ENCODE measurements around the gene DUSP5. TPM values are rescaled to one million over a fixed set of nuclear protein-coding genes. Genes with fewer than 3 reads are reported as not detected.

The DUSP5 gene
- total and polyA plus RNA-seq, 12 donors, result 11.7 to 61.7 (median 17.4) TPM

DNA sequence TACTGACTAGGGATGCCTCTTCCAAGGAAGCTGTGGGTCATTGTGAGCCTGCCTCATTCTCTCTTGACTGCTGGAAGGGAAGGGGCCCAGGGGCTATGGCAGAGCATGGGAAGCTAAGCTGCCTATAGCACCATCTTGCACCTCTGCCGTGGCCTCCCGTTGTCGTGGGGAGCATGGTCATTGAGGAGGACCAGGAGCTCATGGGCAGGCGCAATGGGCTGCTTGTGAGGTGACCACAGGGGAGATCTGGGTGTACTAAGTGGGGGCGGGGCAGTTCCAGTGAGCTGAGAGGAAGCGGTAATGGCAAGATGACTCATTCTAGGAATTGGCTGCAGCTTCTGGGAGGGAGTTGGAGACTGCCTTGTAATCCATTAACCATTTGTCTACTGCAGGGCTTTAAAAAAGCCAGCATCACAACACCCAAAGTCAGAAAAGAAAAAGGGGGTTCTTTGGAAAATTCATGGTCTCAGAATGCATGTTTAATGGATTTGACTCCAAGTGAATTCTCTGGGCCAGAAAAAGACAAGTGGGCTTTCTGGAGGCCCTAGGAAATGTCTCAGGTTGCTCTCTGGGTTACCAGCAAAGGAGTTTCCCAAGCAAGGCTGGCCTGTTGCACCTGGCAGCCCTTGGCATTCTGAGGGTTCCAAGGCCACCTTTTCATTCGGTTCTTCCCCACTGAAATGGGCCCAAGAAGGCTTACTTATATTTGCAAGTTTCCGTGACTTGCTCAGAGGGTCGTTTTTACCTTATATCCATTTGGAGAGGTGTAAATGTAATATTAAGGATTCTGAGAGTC, 3.6 kb downstream of the DUSP5 start:
- H3K4me3 ChIP-seq, result peak overlapping the region in 1 of 4 donors; percentile 68
- peak; percentile 88 to 96 (median 95) for DNase-seq

DNA sequence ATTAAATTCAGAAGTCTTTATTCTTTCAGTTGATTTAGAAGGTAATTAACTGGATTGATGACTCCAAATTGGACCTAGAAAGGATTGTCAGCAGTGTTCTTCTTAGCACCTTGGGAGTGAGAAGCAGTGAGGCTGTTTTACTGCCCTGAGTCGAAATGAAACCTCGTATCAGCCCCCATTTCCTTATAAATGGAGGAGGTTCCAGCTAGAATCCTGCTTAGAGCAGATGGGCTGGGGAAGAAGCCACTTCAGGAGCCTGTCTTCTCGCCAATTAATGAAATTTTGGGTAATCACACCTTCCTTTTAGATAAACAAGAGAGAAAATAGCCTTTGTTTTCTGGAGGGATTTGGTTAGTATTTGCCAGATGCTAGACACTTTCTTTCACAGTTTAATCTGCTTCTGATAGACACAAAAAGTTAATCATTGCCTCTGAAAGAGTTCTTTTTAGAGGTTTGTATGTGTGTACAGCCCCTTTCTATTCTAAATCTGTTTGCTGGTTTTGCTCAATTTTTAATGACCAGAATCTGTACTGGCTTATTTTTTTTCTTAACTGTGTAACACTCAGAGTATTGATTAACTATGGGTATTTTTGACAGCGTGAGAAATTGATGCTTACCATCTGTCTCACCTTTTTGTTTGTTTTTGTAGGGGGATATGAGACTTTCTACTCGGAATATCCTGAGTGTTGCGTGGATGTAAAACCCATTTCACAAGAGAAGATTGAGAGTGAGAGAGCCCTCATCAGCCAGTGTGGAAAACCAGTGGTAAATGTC, 4.6 kb downstream of the DUSP5 start:
- intact Hi-C loops (cut with DNase I), result no loop called here
- Histone ChIP-seq H3K36me3 (replicated peaks in 1 of 2) (peaks cover 0 to 4% of the 10 kb centered on the region in 2 donors), H3K27ac (peak overlapping the region; percentile 35 to 83 (median 72)), H3K27me3 (no peaks in the 10 kb centered on the region), H3K4me1 (replicated peaks in 1 of 2) (peaks cover 44 to 82% of the 10 kb centered on the region in 2 donors), H3K9me3 (replicated peaks in 1 of 3) (no peaks in the 10 kb centered on the region), H3K4me3 (no peak overlapping the region)
- no peak for DNase-seq
- 54 to 73% (median 59%) methylated on average over 6 of the region's 6 CpGs for WGBS, 4 donors
- TF ChIP-seq, protein P1, sequence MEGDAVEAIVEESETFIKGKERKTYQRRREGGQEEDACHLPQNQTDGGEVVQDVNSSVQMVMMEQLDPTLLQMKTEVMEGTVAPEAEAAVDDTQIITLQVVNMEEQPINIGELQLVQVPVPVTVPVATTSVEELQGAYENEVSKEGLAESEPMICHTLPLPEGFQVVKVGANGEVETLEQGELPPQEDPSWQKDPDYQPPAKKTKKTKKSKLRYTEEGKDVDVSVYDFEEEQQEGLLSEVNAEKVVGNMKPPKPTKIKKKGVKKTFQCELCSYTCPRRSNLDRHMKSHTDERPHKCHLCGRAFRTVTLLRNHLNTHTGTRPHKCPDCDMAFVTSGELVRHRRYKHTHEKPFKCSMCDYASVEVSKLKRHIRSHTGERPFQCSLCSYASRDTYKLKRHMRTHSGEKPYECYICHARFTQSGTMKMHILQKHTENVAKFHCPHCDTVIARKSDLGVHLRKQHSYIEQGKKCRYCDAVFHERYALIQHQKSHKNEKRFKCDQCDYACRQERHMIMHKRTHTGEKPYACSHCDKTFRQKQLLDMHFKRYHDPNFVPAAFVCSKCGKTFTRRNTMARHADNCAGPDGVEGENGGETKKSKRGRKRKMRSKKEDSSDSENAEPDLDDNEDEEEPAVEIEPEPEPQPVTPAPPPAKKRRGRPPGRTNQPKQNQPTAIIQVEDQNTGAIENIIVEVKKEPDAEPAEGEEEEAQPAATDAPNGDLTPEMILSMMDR (IDR thresholded peaks at IDR 0.05), result no peak
- TF ChIP-seq POLR2A (IDR thresholded peaks at IDR 0.05), result no peak

More for the DNA sequence above, 3.6 kb downstream of the DUSP5 start:
- intact Hi-C loops (cut with DNase I), result no loop called here
- Histone ChIP-seq H3K27me3 (no peaks in the 10 kb centered on the region), H3K27ac (peak overlapping the region; percentile 43 to 98 (median 78)), H3K4me1 (replicated peaks in 1 of 2) (peaks cover 44 to 89% of the 10 kb centered on the region in 2 donors), H3K36me3 (replicated peaks in 1 of 2) (no peaks in the 10 kb centered on the region), H3K9me3 (replicated peaks in 1 of 3) (no peaks in the 10 kb centered on the region)
- 18 to 22% (median 19%) methylated on average over 9 of the region's 9 CpGs for WGBS, 4 donors
- TF ChIP-seq, protein P1 (IDR thresholded peaks at IDR 0.05), result no peak
- peak in 1 of 2 donors; percentile 48 for TF ChIP-seq POLR2A (IDR thresholded peaks at IDR 0.05)

DNA sequence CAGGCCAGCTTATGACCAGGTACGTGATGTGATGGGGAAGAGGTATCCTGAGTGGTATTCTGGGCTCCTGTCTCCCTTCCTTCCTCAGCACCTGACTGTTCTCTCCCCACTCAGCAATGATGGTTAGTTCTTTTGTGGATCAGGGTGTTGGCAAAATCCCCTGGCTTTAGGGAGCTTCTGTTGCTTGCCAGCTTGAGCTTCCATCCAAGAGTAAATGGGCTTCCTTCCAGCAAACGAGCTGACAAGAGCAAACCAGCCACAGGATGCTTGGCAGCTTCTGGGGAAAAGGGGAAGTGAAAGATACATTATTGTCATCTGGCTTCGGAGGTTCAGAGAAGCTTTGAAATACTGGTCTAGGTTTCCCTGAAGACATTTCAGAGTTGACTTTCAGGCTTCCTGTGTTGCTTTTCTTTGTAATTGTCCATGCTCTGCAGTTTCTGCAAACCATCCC, 5.2 kb downstream of the DUSP5 start:
- 7 to 13% (median 12%) methylated on average over 3 of the region's 3 CpGs for WGBS, 4 donors
- TF ChIP-seq POLR2A (IDR thresholded peaks at IDR 0.05), result no peak
- TF ChIP-seq, protein P1 (IDR thresholded peaks at IDR 0.05), result peak in 1 of 6 experiments; percentile 7
- Histone ChIP-seq H3K4me3 (peak overlapping the region in 1 of 4 donors; percentile 14), H3K4me1 (replicated peaks in 1 of 2) (peaks cover 44 to 82% of the 10 kb centered on the region in 2 donors), H3K9me3 (replicated peaks in 1 of 3) (no peaks in the 10 kb centered on the region), H3K27me3 (no peaks in the 10 kb centered on the region), H3K36me3 (replicated peaks in 1 of 2) (peaks cover 0 to 8% of the 10 kb centered on the region in 2 donors), H3K27ac (peak overlapping the region; percentile 44 to 83 (median 72))
- peak; percentile 71 to 88 (median 85) for DNase-seq
- intact Hi-C loops (cut with DNase I), result no loop called here

DNA sequence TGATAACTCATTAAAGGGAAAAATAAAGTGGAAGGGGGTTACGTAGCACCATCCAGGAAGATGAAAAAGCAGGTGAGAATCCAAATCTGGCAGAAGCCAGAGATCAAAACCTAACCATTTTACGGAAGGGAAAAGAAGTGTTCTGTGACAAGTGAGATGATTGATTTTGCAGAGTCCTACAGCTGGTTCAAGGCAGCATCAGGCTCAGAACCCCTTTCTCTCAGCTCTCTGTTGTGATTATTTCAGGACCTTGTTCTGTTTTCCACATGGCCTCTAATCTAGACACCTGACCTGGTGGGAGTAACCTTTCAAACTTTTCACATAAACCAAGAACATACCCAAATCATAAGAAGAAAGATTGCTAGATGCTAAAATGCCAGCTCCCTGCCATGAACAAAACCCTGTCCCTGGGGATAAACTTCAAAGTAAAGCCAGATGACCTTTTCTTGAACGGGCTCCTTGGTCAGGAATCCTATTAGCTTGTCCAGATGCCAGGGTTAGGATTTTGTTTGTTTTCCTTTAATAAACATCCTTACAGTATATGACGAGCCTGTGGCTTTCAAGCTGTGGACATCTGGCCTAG, 5.9 kb downstream of the DUSP5 start:
- Histone ChIP-seq H3K27ac (peak overlapping the region; percentile 44 to 83 (median 72)), H3K4me1 (replicated peaks in 1 of 2) (peaks cover 41 to 78% of the 10 kb centered on the region in 2 donors), H3K27me3 (no peaks in the 10 kb centered on the region), H3K4me3 (peak overlapping the region in 1 of 4 donors; percentile 14), H3K9me3 (replicated peaks in 1 of 3) (no peaks in the 10 kb centered on the region), H3K36me3 (replicated peaks in 1 of 2) (peaks cover 0 to 8% of the 10 kb centered on the region in 2 donors)
- intact Hi-C loops (cut with DNase I), result no loop called here
- WGBS, 4 donors, result 18 to 30% (median 26%) methylated on average over 4 of the region's 4 CpGs
- TF ChIP-seq, protein P1 (IDR thresholded peaks at IDR 0.05), result no peak
- no peak for TF ChIP-seq POLR2A (IDR thresholded peaks at IDR 0.05)
- DNase-seq, result no peak
